Nucleus accumbens (tissue), 56 donors: ENCODE results near the gene SCAMP2.
"Not testable (repeated sequence)": the region's sequence is repeated elsewhere in the genome, so short reads cannot be mapped to it uniquely, and the experiment has no call there.

Source experiments
- DNase-seq, 56 donors: peaks; one replicate each; lab custom pipeline; 2025; lab: John Stamatoyannopoulos, UW

SCAMP2 gene

DNA sequence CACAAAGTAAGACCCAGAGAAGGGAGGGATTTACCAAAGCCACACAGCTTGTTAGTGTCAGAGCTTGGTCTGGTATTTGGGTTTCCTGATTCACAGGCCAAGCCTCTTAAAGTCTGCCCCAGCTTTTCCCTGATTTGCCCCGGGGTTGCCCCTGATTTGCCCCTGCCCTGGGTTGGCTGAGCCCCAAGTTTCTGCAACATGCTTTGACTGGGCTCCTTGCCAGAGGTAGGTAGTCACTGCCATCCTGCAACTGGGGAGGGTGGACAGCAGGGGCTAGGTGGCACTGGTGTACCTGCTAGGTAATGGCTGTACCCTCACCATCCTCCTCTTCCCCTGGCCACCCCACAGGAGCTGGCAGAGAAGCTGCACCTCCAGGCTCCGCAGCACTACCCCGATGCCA, 19.1 kb upstream of the SCAMP2 start:
- no peak for DNase-seq

DNA sequence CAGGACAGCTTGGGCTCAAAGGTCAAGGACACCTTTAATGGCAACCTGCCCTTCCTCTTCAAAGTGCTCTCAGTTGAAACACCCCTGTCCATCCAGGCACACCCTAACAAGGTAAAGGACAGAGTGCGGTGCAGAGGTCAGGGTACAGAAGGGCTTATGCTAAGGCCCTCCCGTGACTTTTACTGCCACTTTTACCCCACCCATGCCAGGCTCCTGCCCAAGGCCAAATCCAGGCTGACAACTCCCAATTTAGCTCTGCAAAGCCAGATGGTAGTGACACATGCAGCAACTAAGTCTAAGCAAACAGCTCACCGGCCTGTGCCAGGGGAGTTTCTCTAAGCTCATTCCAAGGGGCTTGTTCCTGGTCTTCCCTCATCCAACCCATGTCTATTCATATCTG, 18.3 kb upstream of the SCAMP2 start:
- DNase-seq = no peak

DNA sequence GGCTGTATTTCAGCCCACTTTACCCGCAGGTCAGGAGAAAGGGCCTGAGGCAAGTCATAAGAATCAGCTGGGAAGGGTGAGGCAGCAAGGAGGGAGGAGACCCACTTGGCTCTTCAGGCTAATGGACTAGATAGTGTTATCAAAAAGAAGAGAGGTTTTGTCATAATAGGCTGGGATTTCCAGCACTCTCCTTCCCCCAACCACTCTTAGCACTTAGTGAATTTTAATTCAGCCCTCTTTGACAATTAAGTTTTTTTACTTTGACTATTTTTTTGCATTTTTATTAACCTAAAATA, 17.4 kb upstream of the SCAMP2 start:
- no peak for DNase-seq

DNA sequence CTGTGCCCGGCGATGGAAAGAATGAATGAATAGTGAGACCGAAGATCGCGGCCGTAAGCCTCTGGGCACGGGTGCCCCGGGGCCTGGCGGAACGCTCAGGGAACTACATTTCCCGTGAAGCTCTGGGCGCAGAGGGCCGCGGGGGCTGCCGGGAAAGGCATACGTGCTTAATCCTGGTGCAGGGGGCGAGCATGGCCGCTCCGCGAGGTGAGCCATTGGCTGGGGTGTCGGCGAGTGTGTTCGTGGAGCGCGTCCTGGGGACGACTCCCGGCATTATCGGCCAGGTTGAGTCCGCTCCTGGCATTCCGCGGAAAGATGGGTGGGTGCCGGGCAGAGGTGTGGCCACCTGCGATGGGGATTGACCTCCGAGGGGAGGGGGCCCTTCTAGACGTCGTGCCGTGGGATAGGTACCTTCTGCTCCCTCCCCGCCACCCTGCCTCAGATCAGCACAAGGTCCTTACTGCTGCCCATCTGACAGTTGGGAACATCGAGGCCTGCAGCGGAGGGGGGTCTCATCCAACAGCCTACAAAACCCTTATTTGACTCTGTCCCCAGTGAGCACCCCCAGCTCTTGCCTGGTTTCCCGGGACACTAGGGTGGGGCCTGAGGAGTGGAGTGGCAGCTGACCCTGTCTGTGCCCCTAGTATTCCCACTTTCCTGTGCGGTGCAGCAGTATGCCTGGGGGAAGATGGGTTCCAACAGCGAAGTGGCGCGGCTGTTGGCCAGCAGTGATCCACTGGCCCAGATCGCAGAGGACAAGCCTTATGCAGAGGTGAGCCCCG, 16.9 kb upstream of the SCAMP2 start, which contains the start of gene MPI:
Gene MPI (plus strand): TSS at position 160 of the 782 bp plus-strand sequence. CDS start 32 bp downstream, at position 192.
- peak; percentile 13 to 92 (median 81) for DNase-seq

DNA sequence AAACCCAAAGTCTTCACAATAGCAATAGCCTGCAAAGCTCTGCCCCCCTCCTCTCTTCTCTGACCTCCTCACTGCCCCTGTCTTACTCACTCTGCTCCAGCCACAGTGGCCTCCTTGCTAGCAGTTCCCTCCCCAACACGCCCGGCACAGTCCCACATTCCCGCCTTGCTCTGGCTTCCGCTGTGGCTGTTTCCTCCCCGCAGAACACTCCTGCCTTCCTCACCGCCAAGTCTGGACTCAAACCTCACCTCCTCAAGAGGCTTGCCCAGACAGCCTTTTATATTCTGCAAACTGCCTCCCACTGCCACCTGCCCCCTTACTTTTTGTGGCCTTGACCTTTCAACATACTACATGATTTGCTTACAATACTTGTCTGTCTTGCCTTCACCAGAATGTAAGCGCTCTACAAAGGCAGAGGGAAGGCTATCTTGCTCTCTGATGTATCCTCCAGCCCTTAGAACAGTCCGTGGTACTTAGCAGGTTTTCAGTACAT, 16.3 kb upstream of the SCAMP2 start:
- peak in 33 of 56 donors; percentile 15 to 82 (median 46) for DNase-seq

DNA sequence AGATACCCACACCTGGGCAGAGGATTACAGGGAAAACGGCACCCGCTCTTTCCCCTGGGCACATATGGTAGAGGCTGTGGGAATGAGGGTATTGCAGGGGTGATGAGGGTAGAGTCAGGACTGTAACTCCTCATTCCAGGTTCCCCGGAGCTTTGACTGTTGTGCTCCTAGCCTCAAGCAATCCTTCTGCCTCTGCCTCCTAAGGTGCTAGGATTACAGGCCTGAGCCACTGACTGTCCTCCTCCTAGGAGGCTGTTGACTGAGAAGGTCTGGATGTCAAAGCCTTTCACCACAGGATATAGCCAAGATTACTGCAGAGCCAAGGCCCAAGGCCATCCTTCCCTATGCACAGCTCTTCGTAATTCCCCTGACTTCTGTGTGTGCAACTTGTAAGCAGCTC, 15.6 kb upstream of the SCAMP2 start:
- DNase-seq = no peak

DNA sequence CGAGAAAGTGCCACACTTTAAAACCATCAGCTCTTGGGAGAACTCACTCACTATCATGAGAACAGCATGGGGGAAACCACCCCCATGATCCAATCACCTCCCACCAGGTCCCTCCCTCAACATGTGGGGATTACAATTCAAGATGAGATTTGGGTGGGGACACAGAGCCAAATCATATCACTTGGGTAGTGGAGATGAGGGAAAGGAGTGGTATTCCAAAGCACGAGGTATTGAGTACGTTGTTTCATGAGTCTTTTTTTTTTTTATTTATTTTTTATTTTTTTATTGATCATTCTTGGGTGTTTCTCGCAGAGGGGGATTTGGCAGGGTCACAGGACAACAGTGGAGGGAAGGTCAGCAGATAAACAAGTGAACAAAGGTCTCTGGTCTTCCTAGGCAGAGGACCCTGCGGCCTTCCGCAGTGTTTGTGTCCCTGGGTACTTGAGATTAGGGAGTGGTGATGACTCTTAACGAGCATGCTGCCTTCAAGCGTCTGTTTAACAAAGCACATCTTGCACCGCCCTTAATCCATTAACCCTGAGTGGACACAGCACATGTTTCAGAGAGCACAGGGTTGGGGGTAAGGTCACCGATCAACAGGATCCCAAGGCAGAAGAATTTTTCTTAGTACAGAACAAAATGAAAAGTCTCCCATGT, 14.5 kb upstream of the SCAMP2 start:
- not testable (repeated sequence) for DNase-seq

DNA sequence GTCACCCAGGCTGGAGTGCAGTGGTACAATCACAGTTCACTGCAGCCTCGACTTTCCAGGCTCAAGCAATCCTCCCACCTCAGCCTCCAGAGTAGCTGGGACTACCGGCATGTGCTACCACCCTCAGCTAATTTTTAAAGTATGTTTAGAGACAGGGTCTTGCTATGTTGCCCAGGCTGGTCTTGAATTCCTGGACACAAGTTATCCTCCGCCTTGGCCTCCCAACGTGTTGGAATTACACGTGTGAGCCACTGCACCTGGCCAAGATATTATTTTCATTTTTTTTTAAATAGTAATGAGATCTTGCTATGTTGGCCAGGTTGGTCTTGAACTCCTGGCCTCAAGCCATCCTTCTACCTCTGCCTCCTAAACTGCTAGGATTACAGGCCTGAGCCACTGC, 12.3 kb upstream of the SCAMP2 start:
- no peak for DNase-seq

DNA sequence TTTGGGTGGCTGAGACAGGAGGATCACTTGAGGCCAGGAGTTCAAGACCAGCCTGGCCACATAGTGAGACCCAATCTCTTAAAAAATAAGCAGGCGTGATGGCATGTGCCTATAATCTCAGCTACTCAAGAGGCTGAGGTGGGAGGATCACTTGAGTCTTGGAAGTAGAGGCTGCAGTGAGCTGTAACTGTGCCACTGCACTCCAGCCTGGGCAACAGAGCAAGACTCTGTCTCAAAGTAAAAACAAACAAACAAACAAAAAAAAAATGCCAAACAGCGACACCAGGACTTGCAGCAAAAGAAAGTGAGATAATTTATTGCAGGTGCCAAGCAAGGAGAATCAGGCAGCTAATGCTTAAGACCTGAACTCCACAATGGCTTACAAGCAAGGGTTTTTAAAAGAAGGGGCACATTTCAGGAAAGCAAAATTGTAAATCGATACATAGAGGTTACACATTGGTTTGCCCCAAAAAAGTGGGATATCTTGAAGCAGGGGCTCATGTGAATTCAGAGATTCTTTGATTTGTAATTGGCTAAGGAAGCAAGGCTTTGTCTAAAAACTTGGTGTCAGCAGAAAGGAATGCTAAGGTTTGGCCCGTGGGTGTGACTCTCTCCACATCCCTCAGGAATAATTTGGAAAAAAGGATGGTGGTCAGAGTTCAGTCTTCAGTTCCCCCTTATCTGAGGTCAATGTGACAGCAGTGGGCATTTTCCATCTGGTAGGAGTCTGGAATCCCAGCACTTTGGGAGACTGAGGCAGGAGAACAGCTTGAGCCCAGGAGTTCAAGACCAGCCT, 11.5 kb upstream of the SCAMP2 start:
- DNase-seq = no peak

DNA sequence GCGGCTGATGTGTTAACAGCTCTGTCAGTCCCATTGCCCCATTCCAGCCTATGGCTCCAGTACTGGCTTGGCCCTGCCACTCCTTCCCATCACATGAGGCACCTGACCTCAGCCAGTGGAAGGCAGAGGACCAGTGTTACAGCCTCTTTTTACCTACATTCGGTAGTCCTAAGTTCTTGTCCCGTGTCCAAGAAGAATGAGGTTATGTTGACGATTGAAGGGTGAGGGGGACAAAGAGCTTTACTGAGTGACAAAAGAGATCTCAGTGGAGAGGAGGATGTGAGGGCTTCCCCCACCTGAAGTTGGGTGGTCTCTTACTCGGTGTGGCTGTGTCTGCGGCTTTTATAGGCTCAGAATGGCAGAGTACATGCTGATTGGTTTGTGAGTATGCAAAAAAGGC, 9.4 kb upstream of the SCAMP2 start:
- DNase-seq = no peak

DNA sequence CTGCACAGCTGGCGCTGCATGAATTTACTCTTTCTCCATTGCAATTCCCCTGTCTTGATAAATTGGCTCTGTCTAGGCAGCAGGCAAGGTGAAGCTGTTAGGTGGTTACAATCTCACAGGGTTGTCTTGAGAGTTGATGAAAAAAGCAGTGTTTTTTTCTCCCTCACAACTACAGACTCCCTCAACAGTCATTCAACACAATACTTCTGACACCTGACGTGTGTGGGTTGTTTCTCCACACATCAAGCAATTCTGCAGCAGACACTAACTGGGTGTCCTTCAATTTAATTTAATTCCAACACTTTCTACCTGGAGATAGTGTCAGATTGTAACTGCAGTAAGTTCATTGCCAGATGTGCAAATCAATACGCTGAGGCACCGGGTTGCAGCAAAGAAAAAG, 5.1 kb upstream of the SCAMP2 start:
- no peak for DNase-seq

DNA sequence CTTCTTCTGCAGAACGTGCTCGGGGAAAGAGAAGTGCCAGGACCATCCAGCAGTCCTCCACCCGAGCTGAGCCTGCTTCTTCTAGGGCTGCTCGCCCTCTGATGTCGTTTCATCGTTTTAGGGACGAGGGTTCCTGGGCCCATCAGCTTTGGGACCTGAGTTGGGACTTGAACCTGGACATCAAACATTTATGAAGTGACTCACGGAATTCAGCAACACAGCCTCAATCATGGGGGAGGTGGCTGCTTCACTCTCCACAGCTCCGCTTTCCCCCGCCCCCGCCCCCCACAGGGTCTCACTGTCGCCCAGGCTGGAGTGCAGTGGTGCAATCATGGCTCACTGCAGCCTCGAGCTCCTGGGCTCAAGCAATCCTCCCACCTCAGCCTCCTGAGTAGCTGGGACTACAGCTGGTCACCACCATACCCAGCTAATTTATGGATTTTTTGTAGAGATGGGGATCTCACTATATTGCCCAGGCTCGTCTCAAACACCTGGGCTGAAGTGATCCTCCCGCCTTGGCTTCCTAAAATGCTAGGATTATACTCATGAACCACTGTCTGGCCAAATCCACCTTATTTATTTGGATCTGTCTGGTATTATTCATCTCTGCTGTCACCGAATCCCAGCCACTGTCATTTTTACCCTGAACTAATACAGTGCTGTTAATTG, 725 bp upstream of the SCAMP2 start:
- peak in 7 of 56 donors; percentile 11 to 44 (median 38) for DNase-seq

DNA sequence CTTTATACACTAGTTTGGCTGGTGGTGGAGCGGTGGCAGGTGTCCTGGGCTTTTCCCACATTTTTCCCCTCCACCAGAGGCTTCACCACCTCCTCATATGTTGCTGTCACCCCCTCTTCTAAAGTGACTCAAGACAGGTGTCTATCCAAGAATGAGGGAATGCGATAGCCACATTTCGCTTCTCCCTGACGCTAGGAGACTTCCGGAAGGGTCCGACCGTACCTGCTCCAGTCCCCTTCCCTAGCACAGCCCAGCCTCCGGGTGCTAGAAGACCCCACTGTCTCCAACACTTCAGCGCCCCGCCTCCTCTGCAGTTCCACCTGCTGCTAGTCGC, 496 bp downstream of the SCAMP2 start:
- no peak for DNase-seq

DNA sequence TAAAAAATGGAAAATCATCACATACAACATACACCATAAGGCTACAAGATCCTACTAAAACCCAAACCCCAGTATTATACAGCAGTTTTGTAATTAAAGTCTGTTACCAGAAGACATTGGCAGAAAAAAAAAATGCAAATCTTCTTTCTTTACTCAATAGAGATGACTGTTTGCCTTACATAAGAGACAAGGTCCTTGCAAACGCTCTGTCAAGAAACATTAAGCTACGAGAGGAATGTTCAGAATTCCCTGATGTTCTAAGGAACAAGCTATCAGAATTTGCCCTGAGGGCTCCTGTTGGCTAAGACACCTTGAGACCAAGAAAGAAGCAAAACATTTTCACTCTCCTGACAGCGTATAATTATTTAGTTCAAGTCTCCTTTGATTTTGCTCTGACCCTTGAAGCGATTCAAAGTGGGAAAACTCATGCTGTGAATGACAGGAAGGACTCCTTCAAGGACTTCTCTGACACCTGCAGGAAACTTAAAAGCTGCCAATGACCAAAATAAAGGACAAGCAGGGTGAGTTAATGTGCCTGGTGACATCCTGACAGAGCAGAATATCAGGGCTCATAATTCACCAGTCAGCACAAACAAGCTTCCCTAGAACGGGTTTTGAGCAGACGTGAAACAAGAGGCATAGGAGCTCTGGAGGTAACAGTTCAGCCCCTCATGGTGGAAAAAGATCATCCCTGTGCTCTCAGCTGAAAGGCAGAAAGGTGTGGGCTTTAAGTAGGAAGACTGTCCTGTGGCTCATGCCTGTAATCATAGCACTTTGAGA, 2.5 kb downstream of the SCAMP2 start:
- DNase-seq = peak in 1 of 56 donors; percentile 1

DNA sequence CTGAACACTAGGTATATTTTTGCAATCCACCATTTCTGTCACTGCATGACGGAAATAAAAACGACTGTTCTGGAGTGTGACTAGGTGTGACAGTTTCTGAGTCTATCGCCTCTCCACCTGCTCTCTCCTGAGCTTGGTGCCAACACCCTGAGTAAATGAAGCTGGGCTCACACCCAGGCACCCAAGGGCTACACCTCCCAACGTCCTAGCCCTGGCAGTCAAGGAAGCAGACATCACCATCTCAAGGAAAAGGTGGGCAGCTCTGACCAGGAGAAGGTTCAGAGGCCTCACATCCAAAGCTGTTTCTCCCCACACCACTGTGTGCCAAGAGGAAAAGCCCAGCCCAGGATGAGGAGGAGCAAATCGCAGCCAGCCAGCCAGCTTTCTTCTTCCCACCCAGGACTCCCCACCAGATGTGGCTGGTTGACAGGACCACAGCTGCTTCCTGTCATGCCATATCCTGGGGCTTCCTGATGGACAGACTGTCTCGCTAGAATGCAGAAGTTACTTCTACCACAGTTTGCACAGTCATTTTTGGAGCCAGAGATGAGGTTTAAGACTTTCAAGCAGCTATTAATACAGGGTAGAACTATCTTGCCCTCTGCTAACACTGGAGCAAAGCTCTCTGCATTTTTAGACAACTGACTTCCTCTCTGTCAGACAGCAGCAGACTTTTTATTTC, 3.3 kb downstream of the SCAMP2 start:
- peak in 33 of 56 donors; percentile 5 to 58 (median 19) for DNase-seq

DNA sequence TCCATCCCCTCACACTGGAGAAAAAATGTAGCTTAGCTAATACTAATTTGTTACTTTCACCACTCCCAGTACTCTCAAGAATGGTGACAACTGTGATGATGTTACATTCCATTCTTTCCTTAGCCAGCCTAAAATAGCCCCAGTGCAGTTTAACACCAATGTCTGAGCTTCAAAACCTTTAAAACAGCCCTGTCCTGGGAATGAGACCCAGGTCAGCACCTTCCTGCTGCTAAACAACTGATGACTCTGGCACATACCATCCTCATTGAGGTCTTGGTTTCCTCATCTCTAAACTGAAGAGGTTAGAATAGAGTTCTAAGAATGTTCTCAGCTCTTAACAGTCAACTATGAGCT, 3.8 kb downstream of the SCAMP2 start:
- no peak for DNase-seq

DNA sequence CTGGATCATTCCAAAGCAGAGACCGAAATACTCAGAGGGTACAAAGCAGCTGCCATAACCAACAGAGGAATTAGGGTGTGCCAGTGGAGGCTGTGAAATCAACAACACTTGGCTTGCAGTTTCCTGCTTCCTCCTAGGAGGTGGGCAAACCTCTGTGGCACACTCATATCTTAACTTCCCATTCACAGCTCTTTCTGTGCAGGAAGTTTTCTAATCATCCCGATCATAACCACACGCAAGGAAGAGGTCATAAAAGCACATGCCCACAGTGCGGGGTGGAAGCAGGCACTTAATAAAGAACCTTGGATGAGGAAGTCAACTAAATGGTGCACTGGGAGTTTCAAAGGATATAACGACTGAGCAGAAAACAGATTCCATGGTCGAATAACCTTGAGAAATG, 5.1 kb downstream of the SCAMP2 start:
- peak in 2 of 56 donors; percentile 6 to 21 for DNase-seq

DNA sequence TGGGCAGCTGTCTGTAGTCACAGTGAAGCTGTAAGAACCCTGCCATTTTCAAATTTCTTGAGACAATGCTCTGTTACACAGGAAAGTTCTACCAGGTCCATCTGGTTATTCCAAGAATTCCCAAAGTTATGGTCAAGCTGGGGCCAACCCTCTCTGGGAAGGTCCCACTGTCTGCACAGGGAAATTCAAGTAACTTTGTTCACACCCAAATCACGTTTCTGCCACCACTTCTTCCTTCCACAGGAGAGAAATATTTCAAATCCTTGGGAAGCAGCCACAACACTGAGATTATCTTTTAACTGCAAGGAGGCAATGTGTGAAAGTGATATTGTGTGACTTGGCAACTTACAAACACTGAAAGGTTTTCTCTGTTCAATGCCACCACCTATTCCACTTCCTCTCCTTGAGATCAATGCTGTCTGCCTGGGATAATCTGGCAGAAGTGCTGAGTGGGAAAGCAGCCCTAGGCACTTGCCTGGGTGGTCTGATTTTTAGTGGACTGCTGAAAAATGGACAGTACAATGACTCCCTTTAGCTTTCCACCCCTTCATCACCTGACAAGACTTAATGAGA, 5.6 kb downstream of the SCAMP2 start:
- DNase-seq = no peak

DNA sequence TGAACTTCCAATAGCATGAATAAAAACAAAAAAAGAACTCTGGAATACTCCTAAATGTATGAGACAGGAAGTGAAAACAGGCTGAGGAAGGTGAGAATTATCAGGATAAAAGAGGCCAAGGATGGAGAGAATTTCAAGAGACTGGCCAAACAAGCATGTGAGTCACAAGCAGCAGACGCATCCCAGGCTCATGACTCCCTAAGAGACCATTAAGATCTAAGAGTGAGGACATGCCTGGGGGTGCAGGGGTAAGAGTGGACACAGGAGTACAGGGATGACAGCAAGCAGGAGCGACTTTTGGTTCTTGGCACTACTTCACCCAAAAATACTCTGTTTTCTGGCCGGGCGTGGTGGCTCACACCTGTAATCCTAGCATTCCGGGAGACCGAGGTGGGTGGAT, 7.1 kb downstream of the SCAMP2 start:
- DNase-seq = no peak
